Measurements from ENCODE around the gene DBP. TPM values are rescaled to one million over a fixed set of nuclear protein-coding genes. Genes with fewer than 3 reads are reported as not detected.
"Not testable (repeated sequence)": the region's sequence is repeated elsewhere in the genome, so short reads cannot be mapped to it uniquely, and the experiment has no call there.

The DBP gene
- polyA plus RNA-seq, 3 donors, result 13.8 to 15.4 (median 14.6) TPM

DNA sequence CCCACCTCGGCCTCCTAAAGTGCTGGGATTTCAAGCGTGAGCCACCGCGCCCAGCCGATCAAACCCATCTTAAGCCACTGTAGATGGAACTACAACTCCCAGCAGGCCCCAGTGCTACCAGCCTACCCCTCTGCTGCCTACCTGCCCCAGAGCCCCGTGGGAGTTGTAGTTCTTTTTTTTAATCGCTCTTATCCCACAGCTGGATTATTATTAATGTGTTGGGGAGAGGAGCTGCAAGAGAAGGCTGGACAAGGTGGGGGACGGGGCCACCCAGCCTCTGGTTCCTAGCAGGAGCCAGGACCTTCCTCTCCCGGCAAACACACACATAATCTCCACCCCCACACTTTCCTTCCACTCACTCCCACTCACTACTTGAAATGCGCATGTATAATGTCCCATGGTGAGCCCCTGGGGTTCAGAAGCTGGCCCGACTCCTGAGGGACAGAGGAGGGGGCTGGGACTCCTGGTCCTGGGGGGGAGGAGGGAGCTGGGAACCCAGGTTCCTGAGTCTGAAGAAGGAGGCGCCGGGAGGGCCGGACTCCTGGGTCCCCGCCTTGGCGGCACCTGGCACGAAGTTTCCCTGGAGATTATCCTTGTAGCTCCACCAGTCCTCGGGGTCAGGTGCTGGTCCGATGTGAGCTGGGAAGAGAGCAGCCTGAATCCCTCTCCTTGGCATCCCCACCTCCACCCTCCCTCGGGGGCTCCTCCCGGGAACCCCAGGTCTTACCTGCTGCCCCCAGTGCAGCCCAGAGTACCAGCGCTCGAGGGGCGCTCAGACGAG lies 7.8 kb upstream of the DBP start:
- DNase-seq, result no peak

DNA sequence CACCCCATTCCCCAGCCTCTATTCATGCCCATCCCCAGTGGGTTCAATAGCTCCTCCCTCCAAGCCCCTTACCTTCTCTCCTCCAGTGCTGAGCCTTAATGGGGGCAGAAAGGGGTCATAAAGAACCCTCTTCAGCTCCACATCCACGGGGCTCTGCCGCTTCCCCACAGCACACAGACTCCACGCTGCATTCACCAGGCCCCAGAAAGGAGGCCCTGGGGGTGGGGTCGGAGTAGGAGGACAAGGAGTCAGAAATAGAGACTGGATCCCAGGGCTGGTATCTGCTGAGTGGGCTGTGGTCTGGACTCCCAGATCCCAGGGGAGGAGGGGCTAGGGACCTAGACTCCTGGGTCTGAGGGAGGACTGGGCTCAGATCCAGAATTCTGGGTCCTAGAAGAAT lies 7.2 kb upstream of the DBP start:
- DNase-seq, result no peak

DNA sequence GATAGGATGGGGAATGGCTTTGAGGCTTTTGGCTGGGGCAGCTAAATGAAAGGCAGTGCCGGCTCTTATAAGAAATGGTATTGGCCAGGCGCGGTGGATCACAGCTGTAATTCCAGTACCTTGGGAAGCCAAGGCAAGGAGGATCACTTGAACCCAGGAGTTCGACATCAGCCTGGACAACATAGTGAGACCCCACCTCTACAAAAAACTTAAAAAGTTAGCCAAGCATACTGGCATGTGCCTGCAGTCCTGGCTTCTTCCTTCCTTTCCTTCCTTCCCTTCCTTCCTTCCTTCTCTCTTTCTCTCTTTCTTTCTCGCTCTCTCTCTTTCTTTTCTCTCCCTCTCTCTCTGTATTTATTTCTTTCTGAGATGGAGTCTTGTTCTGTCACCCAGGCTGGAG lies 5.7 kb upstream of the DBP start:
- no peak for DNase-seq

DNA sequence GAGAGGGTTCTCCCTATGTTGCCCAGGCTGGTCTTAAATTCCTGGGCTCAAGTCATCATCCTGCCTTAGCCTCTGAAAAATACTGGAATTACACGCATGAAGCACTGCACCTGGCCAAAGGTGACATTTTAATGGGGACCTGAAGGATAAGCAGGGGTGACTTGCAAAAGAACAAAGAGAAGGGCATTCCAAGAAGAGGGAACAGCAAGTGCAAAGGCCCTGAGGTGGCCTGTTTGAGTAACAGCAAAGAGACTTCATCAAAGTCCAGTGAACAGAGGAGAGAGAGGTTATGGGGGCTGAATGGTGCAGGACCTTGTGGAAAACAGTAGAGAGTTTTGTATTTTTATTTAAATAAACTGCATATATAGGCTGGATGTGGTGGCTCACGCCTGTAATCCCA lies 4.7 kb upstream of the DBP start:
- DNase-seq, result no peak

DNA sequence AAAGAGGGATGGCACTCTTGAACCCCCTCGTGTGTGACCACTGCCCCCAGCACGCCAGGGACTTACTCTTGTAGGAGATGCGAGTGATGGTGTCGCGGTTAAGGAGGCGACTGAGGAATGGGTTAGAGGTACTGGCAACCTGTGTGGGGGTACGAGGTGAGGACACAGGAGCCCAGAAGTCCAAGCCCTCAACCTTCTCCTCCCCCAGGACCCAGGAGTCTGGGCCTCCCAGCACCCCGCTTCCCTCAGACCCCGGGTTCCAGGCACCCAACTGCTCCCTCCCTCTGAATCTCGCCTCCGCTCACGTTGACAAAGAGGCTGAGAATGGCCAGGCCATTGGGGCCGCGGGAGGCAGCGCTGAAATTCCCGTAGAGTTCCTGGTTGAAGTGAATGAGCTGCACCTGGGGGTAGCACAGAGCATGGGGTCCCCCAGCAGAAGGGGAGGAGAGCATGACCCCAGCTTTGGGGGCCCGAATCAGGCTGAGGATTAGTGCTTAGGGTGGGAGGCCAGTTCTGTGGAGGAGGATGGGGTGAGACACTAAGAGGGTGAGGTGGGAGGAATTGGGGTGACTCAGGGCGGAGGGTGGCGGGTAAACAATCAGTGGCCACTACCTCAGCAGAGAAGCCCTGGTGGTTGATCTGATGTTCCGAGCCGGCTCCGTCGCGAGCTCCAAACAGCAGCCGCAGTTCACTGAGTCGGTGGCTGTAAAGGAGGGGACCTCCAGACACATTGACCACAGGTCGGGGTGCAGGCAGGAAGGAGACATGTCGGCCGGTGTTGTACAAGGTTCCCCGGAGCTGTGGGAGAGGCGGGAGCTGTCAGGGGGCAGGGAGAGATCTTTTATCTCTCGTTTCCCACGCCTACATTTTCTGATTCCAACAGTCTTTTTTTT lies 2.5 kb upstream of the DBP start:
- no peak for DNase-seq

DNA sequence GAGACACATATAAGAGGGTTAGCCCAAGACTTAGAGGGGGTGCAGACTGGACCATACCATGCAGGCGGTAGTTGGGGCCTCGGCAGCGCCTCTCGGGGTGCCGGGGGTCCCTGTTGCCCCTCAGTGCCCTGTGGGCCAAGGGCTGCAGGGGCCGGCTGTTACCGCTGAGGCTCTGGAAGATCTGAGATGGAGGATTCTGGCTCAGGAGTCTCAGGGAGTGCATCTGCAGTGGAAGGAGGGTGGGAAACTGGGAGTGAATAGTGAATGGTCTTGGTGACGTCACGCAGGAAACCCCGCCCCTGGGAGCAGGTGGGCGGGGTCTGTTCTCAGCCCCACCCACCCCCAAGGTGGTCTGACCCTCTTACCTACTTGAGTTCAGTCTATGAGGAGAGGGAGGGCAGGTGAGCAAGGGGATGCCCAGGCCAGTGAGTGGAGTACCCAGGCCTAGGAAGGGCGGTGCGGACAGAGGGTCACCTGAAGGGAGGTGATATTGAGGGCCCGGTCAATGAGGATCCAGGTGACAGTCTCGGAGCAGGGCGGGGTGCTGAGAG lies 1.7 kb upstream of the DBP start:
- DNase-seq, result no peak

DNA sequence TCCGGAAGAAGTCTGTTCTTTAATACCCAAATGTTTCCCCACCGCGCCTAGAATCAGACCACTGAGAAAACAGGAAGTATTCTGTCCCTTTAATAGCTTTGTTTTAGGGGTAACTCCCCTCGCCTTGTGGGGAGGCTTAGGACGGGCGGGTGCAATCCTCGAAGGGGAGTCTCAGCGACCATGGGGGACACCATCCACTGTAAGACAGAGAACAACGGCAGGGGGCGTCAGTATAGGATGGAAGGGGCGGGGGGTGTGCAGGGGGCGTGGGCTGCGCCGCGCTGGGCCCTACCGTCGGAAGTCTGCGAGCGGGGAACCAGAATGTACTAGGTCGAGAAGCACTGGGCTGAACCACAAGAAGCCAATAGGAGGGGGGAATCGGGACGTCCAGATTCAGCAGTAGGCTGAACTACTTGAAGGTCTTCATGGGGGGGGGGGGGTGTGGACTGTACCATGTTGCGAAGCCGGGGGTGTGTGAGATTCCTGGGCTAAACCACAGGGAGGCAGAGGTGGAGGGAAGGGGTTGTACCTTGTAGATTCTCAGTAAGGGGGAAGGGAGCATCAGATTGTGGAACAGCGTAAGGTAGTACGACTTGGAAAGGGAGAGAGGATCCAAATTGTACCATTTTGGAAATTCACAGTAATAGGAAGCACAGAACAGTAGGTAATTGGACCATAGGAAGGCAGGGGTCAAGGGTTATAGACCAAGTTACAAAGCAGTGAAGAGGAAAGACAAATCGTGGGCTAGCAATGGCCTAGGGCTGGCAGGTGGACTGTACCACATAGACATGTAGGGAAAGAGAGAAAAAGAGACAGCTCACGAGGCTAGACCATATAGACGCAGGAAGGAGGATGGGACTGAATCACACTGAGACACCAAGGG lies 1.0 kb upstream of the DBP start:
- peak; percentile 95 for DNase-seq

DNA sequence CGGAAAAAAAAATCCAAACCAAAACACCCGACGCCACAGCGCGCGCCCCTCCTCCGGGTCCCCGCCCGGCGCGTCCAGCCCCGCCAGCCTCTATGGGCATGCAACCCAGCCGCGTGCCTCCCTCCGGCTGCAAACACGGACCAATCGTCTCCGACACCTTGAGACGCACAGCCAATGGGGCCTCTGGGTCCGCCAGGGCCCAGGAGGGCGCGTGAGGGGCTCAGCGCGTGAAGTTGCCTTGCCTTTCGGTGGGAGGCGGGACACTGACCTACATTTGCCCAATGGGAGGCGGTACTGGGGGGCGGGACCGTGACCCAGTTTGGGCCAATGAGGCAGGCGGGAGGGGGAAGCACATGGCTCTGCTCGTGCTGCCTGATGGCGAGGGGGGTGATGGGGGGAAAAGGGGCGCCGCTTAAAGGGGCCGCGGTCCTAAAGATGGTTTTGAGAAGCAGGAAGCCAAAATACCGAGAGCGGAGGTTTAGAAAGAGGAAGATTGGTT lies 319 bp upstream of the DBP start:
- DNase-seq, result peak; percentile 99

DNA sequence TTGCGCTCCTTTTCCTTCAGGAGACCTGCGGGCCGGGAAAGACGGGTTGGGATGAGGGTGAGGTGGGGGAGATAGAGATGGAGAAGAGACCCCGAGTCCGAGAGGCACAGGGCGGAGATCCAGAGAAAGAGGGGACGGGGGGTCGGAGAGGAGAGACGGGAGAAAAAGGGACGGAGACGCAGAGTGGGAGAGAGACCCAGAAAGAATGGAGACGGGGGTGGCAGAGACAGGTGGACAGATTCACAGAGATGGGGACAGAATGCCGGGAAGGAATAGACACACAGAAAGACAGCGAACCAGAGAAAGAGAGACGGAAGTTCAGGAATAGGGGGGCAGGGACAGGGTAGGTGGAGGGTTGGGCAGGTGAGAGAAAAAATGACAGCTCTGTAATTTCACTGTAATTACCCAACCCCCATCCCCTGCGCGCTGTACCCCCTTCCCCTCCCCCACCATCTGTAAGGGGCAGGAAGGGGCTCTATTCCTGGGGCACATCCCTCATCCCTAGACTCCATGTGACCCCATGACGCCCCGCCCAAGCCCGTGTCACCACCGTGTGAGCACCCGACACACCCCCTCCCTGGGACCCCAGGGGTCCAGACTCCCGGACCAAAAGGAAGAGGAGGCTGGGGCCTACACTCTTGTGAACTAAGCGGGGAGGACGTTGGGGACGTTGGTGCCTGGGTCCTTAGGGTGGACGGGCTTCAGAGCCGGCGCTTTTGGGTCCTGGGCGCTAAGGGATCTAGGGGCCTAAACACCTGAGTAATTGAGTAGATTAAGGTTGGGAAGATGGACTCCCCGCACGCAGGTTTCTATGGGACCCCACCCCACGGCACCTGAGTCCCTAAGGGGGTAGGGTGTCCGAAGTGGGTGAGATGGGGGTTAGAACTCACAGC lies 967 bp downstream of the DBP start:
- DNase-seq, result no peak

DNA sequence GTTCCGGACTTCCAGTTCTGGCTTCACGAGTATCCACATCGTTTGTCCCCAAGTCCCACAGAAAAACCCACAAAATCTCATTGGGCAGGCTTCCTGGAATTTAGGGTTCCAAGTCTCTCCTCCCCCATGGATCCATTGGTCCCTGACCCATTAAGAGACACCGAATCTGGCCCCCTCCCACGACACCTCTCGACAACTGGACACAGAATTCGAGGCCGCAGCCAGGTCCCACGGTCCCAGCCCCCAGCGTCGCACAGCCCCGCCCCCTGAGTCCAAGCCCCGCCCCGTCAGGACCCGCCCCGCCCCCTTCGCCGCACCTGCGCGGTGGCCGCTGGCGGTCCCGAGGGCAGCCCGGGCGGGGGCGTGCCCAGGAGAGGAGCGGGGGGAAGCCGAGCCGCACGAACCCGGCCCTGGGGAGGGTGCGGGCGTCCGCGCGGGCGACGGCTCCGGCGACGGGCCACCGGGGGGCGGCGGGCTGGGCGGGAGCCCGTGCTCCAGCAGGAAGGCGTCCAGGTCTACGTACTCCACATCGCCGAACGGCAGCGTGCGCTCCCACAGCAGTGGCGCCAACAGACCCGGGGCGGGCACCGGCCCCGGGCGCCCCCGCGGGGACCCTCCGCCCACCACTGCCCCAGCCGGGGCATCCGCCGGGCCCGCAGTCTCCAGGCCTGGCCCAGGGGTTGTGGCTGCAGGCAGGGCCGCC lies 1.8 kb downstream of the DBP start:
- DNase-seq, result no peak

DNA sequence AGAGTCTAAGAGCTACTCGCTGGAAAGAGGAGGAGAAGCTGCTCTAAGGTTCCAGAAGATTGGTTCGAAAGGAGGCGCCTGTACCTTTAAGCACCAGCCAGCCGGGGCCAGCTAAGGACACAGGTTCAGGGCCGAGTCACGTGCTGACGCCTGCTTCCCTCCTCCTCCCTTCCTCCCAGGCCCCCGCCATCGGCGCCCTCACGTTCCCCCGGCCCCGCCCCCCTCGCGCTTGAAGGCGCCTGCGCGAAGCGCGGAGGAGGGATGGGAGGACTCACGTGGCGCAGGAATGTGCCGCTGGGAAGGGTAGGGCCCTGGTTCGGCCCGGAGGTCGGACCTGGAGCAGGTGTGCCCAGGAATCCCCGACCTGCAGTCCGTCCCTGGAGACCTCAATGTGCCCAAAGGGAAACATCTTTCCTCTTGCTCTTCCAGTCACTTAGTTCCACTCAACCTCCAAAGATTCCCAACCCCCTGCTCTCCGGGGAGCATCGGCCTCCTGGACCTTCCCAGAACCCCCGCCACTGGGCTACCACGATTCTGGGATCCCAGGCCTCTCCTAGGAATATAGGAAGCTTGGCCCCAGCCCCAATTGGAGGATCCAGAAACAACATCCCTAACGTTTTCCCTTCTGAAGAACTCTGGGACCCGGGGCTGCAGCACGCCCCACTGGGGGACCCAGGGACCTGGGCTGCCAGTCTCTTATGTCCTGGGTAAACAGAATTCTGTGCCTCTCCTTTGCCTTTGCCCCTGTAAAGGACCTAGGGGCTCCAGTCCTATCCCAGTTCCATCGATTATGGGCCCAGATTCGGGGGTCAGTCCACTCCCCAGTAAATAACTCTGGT lies 2.5 kb downstream of the DBP start:
- DNase-seq, result peak; percentile 95

DNA sequence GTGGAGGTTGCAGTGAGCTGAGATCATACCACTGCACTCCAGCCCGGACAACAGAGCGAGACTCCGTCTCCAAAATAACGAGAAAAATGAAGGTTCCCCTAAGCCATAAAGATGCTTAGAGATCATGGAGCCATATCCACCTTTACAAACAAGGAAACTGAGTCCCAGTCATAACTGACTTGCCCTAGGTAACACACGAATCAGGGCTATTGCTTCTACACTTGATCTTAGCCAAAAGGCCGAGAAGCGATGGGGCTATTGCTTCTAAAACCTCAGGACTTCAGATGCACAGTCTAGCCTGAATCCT lies 3.2 kb downstream of the DBP start:
- no peak for DNase-seq

DNA sequence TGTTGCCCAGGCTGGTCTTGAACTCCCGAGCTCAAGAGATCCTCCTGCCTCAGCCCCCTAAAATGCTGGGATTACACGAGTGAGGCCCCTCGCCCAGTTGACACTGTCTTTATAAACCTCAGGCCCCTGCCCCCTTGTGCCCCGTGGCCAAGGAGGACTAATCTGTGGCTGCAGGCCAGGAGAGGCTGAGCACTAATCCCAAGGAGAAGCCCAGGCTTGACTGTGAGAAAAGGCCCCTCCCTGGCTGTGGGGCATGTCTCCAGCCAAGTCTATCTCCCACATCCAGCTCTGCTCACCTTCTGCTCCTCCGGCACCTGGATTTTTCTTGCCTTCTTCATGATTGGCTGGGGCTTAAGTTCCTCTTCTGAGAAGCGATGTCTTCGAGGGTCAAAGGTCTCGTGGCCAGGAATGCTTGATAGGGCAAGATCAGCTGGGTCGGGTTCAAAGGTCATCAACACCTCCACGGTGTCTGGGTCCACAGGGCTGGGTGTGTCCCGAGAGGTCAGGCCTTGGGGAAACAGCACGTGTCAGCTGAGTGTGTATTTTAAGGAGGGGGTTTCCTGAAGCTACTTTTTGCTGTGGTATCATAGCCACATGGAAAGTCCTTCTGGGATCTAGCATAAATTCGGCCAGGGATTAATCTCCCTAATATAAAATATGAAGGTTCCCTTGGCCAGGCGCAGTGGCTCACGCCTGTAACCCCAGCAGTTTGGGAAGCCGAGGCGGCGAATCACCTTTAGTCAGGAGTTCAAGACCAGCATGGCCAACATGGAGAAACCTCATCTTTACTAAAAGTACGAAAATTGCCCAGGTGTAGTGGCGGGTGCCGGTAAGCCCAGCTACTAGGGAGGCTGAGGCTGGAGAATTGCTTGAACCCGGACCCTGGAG lies 3.8 kb downstream of the DBP start:
- DNase-seq, result no peak

DNA sequence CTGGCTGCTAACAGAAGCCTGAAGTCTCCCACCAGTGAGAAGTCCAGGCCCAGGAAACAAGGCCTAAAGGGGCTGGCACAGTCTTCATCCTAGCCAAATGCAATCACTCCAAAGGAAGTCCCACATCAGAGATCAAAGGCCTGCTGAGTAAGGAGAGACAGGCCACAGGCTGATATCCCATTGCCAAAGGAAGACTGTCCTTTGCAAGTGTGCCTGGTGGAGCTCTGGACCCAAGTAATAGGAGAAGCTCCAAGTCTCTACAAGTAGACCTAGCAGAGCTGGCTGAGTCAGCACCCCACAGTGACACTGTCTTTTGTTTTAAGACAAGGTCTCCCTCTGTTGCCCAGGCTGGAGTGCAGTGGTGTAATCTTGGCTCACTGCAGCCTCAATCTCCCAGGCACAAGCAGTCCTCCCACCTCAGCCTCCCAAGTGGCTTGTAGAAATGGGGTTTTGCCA lies 4.5 kb downstream of the DBP start:
- DNase-seq, result no peak

DNA sequence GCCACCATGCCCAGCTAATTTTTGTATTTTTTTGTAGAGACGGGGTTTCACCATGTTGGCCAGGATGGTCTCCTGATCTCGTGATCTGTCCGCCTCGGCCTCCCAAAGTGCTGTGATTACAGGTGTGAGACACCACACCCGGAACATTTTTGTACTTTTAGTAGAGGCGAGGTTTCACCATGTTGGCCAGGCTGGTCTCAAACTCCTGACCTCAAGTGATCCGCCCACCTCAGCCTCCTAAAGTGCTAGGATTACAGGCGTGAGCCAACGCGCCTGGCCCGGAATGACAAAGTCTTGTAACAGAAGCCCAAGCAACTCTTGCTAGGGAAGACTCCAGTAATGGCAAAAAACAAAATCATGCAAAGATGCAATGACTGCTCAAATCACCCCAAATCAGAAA lies 4.9 kb downstream of the DBP start:
- not testable (repeated sequence) for DNase-seq

DNA sequence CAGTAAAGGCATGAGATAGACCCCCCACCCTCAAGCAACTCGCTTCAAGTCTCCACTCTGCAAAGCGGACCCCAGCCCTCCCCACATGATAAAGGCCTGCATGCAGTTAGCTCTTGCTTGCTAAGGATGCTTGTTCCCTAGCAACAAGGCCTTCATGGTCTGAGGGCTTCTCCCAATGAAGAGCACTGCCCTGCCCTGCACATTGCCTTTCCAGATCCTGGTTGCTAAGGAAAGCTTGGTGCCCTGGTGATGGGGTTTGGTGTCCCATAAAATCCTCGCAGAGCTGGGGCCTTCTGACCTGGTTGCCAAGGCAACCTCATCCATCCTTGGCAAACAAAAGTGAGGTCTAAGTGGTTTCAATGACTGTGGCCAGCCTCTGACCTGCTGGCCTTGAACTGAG lies 6.0 kb downstream of the DBP start:
- no peak for DNase-seq

DNA sequence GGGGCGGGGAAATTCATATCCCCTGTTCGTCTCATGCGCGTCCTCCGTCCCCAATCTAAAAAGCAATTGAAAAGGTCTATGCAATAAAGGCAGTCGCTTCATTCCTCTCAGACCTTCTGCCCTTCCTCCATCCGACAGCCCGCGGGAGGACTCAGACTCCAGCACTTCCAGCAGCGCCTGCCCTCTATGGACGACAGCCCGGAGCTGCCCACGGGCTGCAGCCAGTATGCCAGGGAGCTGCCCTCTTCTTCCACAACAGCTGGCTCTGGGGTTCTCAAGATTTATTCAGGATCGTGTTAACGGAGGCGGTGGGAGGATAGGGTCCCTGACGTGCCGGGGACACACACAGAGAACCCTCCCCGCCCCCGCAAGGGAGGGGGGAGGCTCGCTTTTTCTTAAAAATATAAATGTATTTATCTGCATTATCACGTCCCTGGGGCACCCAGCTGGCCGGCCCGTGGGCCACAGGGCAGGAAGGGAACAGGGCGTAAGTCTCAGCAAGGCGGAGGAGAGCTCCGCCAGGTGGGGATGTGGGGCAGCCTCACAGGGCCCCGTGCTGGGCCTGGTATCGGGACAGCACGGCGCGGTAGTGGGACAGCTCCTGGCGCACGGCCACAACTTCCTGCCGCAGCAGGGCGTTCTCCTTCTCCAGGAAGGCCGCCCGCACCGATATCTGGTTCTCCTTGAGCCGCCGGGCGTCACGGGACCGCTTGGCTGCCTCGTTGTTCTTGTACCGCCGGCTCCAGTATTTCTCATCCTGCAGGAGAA lies 6.7 kb downstream of the DBP start:
- no peak for DNase-seq
